ENCODE measurements around the gene TBC1D14. TPM values are rescaled to one million over a fixed set of nuclear protein-coding genes. Genes with fewer than 3 reads are reported as not detected.

TBC1D14 gene
- total and polyA plus RNA-seq, 11 donors = 9.8 to 51.0 (median 34.3) TPM

- DNase-seq = peak in 1 of 5 donors; percentile 11
- Histone ChIP-seq H3K9me3 (no peaks in the 10 kb centered on the region), H3K36me3 (peaks cover 0 to 82% (median 68%) of the 10 kb centered on the region in 9 donors), H3K27me3 (no peaks in the 10 kb centered on the region), H3K4me1 (peaks cover 0 to 45% (median 12%) of the 10 kb centered on the region in 12 donors), H3K27ac (no peak overlapping the region), H3K4me3 (no peak overlapping the region)
- TF ChIP-seq POLR2A (IDR thresholded peaks at IDR 0.05) = no peak
- TF ChIP-seq, protein P1, sequence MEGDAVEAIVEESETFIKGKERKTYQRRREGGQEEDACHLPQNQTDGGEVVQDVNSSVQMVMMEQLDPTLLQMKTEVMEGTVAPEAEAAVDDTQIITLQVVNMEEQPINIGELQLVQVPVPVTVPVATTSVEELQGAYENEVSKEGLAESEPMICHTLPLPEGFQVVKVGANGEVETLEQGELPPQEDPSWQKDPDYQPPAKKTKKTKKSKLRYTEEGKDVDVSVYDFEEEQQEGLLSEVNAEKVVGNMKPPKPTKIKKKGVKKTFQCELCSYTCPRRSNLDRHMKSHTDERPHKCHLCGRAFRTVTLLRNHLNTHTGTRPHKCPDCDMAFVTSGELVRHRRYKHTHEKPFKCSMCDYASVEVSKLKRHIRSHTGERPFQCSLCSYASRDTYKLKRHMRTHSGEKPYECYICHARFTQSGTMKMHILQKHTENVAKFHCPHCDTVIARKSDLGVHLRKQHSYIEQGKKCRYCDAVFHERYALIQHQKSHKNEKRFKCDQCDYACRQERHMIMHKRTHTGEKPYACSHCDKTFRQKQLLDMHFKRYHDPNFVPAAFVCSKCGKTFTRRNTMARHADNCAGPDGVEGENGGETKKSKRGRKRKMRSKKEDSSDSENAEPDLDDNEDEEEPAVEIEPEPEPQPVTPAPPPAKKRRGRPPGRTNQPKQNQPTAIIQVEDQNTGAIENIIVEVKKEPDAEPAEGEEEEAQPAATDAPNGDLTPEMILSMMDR (IDR thresholded peaks at IDR 0.05) = no peak
- ATAC-seq = no peak
- intact Hi-C loops (cut with DNase I) = no loop called here
- 91 to 94% (median 93%) methylated on average over 6 of the region's 6 CpGs for WGBS, 4 donors
These were observed 152.2 kb downstream of the TBC1D14 start for GRCh38 chr4:7061815-7062214.

DNA sequence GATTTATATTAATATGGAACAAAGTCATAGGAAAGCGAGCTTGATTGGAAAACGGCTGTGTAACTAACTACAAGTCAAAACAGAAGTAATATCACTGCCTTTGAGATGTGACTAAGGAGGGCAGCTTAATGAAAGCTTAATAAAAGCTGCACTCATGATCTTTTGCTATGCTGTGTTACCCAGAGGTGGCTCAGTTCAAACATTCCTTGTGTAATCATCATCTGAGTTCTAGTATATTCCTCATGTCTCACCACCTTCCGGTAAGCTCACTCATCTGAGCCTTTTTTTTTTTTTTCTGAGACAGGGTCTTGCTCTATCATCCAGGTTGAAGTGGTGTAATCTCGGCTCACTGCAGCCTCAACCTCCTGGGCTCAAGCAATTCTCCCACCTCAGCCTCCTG lies 153.2 kb downstream of the TBC1D14 start:
- peaks cover 0 to 50% (median 17%) of the 10 kb centered on the region in 12 donors for H3K4me1 ChIP-seq
- 92 to 99% (median 97%) methylated on average over 4 of the region's 4 CpGs for WGBS, 4 donors
- no peak for DNase-seq
- peaks cover 0 to 74% (median 62%) of the 10 kb centered on the region in 9 donors for H3K36me3 ChIP-seq
- H3K4me3 ChIP-seq = no peak overlapping the region
- no peaks in the 10 kb centered on the region for H3K27me3 ChIP-seq
- no peak for ATAC-seq
- H3K27ac ChIP-seq = no peak overlapping the region
- intact Hi-C loops (cut with DNase I) = no loop called here
- no peak for TF ChIP-seq POLR2A (IDR thresholded peaks at IDR 0.05)
- TF ChIP-seq, protein P1 (IDR thresholded peaks at IDR 0.05) = no peak
- no peaks in the 10 kb centered on the region for H3K9me3 ChIP-seq

DNA sequence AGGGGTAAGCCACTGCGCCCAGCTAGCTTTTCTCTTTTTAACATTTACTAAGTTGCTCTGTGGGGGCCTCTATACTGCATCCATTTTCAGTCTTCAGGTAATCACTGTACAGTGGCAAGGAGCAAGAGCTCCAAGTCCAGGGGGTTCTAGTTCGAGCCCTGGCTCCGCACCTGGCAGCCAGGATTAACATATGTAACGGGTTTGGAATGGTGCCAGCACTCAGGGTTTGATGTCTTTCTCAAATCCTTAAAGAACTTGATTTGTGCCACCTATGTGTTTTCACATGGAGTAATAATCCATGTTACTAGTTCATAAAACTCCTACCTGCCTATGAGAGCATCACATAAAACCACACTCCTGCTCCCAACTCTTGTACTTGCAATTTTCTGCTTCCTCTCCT lies 153.7 kb downstream of the TBC1D14 start:
- intact Hi-C loops (cut with DNase I) = no loop called here
- no peak for ATAC-seq
- WGBS, 4 donors = 81 to 84% (median 81%) methylated on average over 4 of the region's 4 CpGs
- H3K4me1 ChIP-seq = peaks cover 0 to 45% (median 17%) of the 10 kb centered on the region in 12 donors
- H3K27ac ChIP-seq = no peak overlapping the region
- DNase-seq = peak in 1 of 5 donors; percentile 9
- no peak overlapping the region for H3K4me3 ChIP-seq
- peaks cover 0 to 71% (median 62%) of the 10 kb centered on the region in 9 donors for H3K36me3 ChIP-seq
- no peaks in the 10 kb centered on the region for H3K9me3 ChIP-seq
- no peaks in the 10 kb centered on the region for H3K27me3 ChIP-seq
- TF ChIP-seq, protein P1 (IDR thresholded peaks at IDR 0.05) = no peak
- TF ChIP-seq POLR2A (IDR thresholded peaks at IDR 0.05) = no peak

- intact Hi-C loops (cut with DNase I) = loop anchor here in 4 of 10 donors (2.0 to 5.0 kb wide), 5 partner anchors 21 to 284 kb away; partner anchors contain the start of genes KIAA0232 (in 1 of the 4) and TBC1D14 (in 1 of the 4)
- ATAC-seq = no peak
These were observed 156.4 kb downstream of the TBC1D14 start for GRCh38 chr4:7066006-7066405.

More at GRCh38 chr4:7066006-7066405, 156.4 kb downstream of the TBC1D14 start:
- peak in 1 of 5 donors; percentile 13 for DNase-seq
- Histone ChIP-seq H3K9me3 (no peaks in the 10 kb centered on the region), H3K36me3 (peaks cover 0 to 44% (median 38%) of the 10 kb centered on the region in 9 donors), H3K27me3 (no peaks in the 10 kb centered on the region), H3K27ac (no peak overlapping the region), H3K4me3 (peak overlapping the region in 2 of 12 donors; percentile 81 to 99), H3K4me1 (peaks cover 3 to 41% (median 22%) of the 10 kb centered on the region in 12 donors)
- 95 to 96% (median 96%) methylated on average over 11 of the region's 11 CpGs for WGBS, 4 donors
- TF ChIP-seq, protein P1 (IDR thresholded peaks at IDR 0.05) = no peak
- TF ChIP-seq POLR2A (IDR thresholded peaks at IDR 0.05) = no peak

Data from heart left ventricle (tissue), 16 donors.